HCT116 (cell line): ENCODE data around the gene FHOD1. TPM values are rescaled to one million over a fixed set of nuclear protein-coding genes. Genes with fewer than 3 reads are reported as not detected.

Source experiments
- ATAC-seq: fragments of 200-7000 bp; cut with Tn5 transposase; 2 replicates; pipeline ENCODE4 v1.9.1; 2020; ENCODE audit warnings: mild to moderate bottlenecking, moderate library complexity
- BruUV-seq: library from RNA; stranded (reverse); fragments of 400-500 nt; replicated peaks from 2 replicates; lab custom pipeline; 2021; lab: Mats Ljungman, UMichigan
- CTCF ChIA-PET: fragments of 300-600 bp; sonication (Branson Sonifier 250); formaldehyde crosslinking; loops from one replicate; lab custom pipeline; 2021; ENCODE audit warnings: antibody characterized with exemption; lab: Charles Lee
- POLR2A ChIA-PET: fragments of 300-600, 350-600 bp; sonication (Branson Sonifier 250); formaldehyde crosslinking; loops from one replicate; lab custom pipeline; 2021; ENCODE audit warnings: antibody characterized with exemption; lab: Charles Lee
- RAD21 ChIA-PET, 2 experiments: fragments of 300-600 bp; sonication (Branson Sonifier 250); formaldehyde crosslinking; loops; one replicate each; lab custom pipeline; 2023; ENCODE audit warnings: low total read pairs in 2 of 2; ENCODE audit not compliant: uncharacterized antibody in 2 of 2, unreplicated experiment in 2 of 2, low non-redundant PET in 1 of 2; lab: Charles Lee
- DNase-seq: peaks from one replicate; pipeline ENCODE4 v3.0.0-alpha.2; 2010; ENCODE audit warnings: low read depth, low spot score
- H2AFZ ChIP-seq: fragments of 200-600 bp; shearing (Covaris generic), sonication (generic); 2 replicates; pipeline ENCODE4 v1.6.1; 2017; ENCODE audit warnings: low read depth, mixed run types, mixed read lengths, antibody characterized with exemption, low read length; ENCODE audit not compliant: poor library complexity, severe bottlenecking
- H3K27ac ChIP-seq: 2 replicates; pipeline ENCODE4 v1.5.1; 2012; ENCODE audit warnings: low read depth, low read length
- H3K27me3 ChIP-seq: fragments of 200-600 bp; sonication (generic); 2 replicates; pipeline ENCODE4 v1.6.1; 2016; ENCODE audit warnings: mixed run types, low read length, mixed read lengths; ENCODE audit not compliant: insufficient read depth
- H3K36me3 ChIP-seq, 2 experiments: fragments of 200-500 bp in 1 of 2; fragments of 200-600 bp in 1 of 2; sonication (Bioruptor generic) in 1 of 2; sonication (generic) in 1 of 2; 2 replicates each; pipeline versions ENCODE4 v1.5.1 to v1.6.1; 2014 to 2016; ENCODE audit warnings: low read length in 2 of 2, inconsistent platforms in 1 of 2, mixed read lengths in 1 of 2, mixed run types in 1 of 2; ENCODE audit not compliant: insufficient read depth in 2 of 2, control insufficient read depth in 1 of 2
- H3K4me1 ChIP-seq, 2 experiments: fragments of 200-600 bp in 1 of 2; sonication (generic) in 1 of 2; 2 replicates each; pipeline versions ENCODE4 v1.5.1 to v1.6.1; 2012 to 2017; ENCODE audit warnings: low read length in 2 of 2, inconsistent platforms in 1 of 2, mild to moderate bottlenecking in 1 of 2, mixed read lengths in 1 of 2, mixed run types in 1 of 2, moderate library complexity in 1 of 2; ENCODE audit not compliant: insufficient read depth in 2 of 2, control insufficient read depth in 1 of 2
- H3K4me2 ChIP-seq: fragments of 200-600 bp; sonication (generic); 2 replicates; pipeline ENCODE4 v1.6.1; 2017; ENCODE audit warnings: mixed run types, low read length, mixed read lengths
- H3K4me3 ChIP-seq, 2 experiments: fragments of 200-600 bp in 1 of 2; sonication (generic) in 1 of 2; replicated peaks in 1 of 2; 2 replicates each; pipeline ENCODE4 v1.5.1; 2011 to 2016; ENCODE audit warnings: low read length in 2 of 2, control low read depth in 1 of 2, low read depth in 1 of 2, mild to moderate bottlenecking in 1 of 2, mixed read lengths in 1 of 2, mixed run types in 1 of 2
- H3K79me2 ChIP-seq: fragments of 200-600 bp; sonication (generic); 2 replicates; pipeline ENCODE4 v1.6.1; 2017; ENCODE audit warnings: mild to moderate bottlenecking, mixed run types, low read length, moderate library complexity, mixed read lengths; ENCODE audit not compliant: insufficient read depth
- H3K9ac ChIP-seq: fragments of 200-600 bp; sonication (generic); 2 replicates; pipeline ENCODE4 v1.6.1; 2016; ENCODE audit warnings: low read length, mixed read lengths
- H3K9me2 ChIP-seq: fragments of 200-600 bp; sonication (generic), shearing (Covaris generic); 2 replicates; pipeline ENCODE4 v1.6.1; 2017; ENCODE audit warnings: mixed run types, mild to moderate bottlenecking, moderate library complexity; ENCODE audit not compliant: insufficient read depth
- H3K9me3 ChIP-seq, 2 experiments: fragments of 200-500 bp in 1 of 2; fragments of 200-600 bp in 1 of 2; sonication (Bioruptor generic) in 1 of 2; sonication (generic) in 1 of 2; 2 replicates each; pipeline ENCODE4 v1.6.1; 2014 to 2017; ENCODE audit warnings: low read length in 2 of 2, mixed read lengths in 2 of 2, inconsistent platforms in 1 of 2, low read depth in 1 of 2, mild to moderate bottlenecking in 1 of 2, mixed run types in 1 of 2, moderate library complexity in 1 of 2; ENCODE audit not compliant: control insufficient read depth in 1 of 2, insufficient read depth in 1 of 2
- H4K20me1 ChIP-seq: fragments of 200-600 bp; sonication (generic), shearing (Covaris generic); 2 replicates; pipeline ENCODE4 v1.6.1; 2017; ENCODE audit warnings: mixed run types, mild to moderate bottlenecking, moderate library complexity; ENCODE audit not compliant: insufficient read depth
- ATF3 ChIP-seq: IDR thresholded peaks from 2 replicates; pipeline ENCODE4 v1.6.1; 2012
- CEBPB ChIP-seq: IDR thresholded peaks from 2 replicates; pipeline ENCODE4 v1.6.1; 2012; ENCODE audit warnings: low read depth
- ELF1 ChIP-seq: IDR thresholded peaks from 2 replicates; pipeline ENCODE4 v1.6.1; 2012; ENCODE audit warnings: low read depth, borderline replicate concordance
- EZH2 ChIP-seq: fragments of 200-600 bp; sonication (generic); IDR thresholded peaks from 2 replicates; pipeline ENCODE4 v1.6.1; 2017; ENCODE audit warnings: antibody characterized with exemption, mixed run types
- EZH2phosphoT487 ChIP-seq: fragments of 200-600 bp; IDR thresholded peaks from 2 replicates; pipeline ENCODE4 v1.6.1; 2018; ENCODE audit warnings: antibody characterized with exemption, borderline replicate concordance
- FOSL1 ChIP-seq: IDR thresholded peaks from 2 replicates; pipeline ENCODE4 v1.6.1; 2012; ENCODE audit warnings: low read depth
- POLR2A ChIP-seq: IDR thresholded peaks from 2 replicates; pipeline ENCODE4 v1.7.0; 2011; ENCODE audit warnings: borderline replicate concordance; ENCODE audit not compliant: insufficient read depth, insufficient read length; ENCODE audit errors: extremely low read depth
- POLR2AphosphoS5 ChIP-seq: IDR thresholded peaks from 2 replicates; pipeline ENCODE4 v1.6.1; 2011; ENCODE audit warnings: mild to moderate bottlenecking, low read depth, low read length, moderate library complexity
- RAD21 ChIP-seq: IDR thresholded peaks from 2 replicates; pipeline ENCODE4 v1.6.1; 2012; ENCODE audit warnings: low read depth, mild to moderate bottlenecking
- REST ChIP-seq: IDR thresholded peaks from 2 replicates; pipeline ENCODE4 v1.6.1; 2012; ENCODE audit warnings: low read depth
- SIN3A ChIP-seq: IDR thresholded peaks from 2 replicates; pipeline ENCODE4 v1.6.1; 2012; ENCODE audit warnings: low read depth
- SP1 ChIP-seq: IDR thresholded peaks from 2 replicates; pipeline ENCODE4 v1.6.1; 2012; ENCODE audit warnings: low read depth
- TCF7L2 ChIP-seq: IDR thresholded peaks from 2 replicates; pipeline ENCODE4 v1.7.0; 2011; ENCODE audit warnings: borderline replicate concordance, inconsistent platforms; ENCODE audit not compliant: insufficient read depth, insufficient read length; ENCODE audit errors: extremely low read depth
- ZFX ChIP-seq: fragments of 450-650 bp; IDR thresholded peaks from 2 replicates; pipeline ENCODE4 v1.6.1; 2017
- ZNF274 ChIP-seq: fragments of 200-500 bp; sonication (Bioruptor generic); IDR thresholded peaks from 2 replicates; pipeline ENCODE4 v1.6.1; 2014; ENCODE audit warnings: mild to moderate bottlenecking, low read depth, low read length, inconsistent platforms
- intact Hi-C: fragments of 100-400 bp; cut with micrococcal nuclease; formaldehyde crosslinking; loops from 2 replicates; pipeline ENCODE4 v1.10.0; 2022
- total RNA-seq: library from RNA; stranded (reverse); gene quantifications from one replicate; pipeline ENCODE4 v1.2.1, GENCODE V29; 2021; ENCODE audit not compliant: unreplicated experiment
- TF ChIP-seq, protein P1 (sequence below): IDR thresholded peaks from 2 replicates; pipeline ENCODE4 v1.6.1; 2012
- TF ChIP-seq, protein P2 (sequence below), 3 experiments: fragments of 200-600 bp in 1 of 3; sonication (generic) in 1 of 3; IDR thresholded peaks in 2 of 3; conservative IDR thresholded peaks in 1 of 3; 2 replicates each; pipeline ENCODE4 v1.5.1; 2012 to 2017; ENCODE audit warnings: low read depth in 2 of 3, low read length in 2 of 3, antibody characterized with exemption in 1 of 3, borderline replicate concordance in 1 of 3, control low read depth in 1 of 3, mild to moderate bottlenecking in 1 of 3, mixed read lengths in 1 of 3, mixed run types in 1 of 3, moderate library complexity in 1 of 3; ENCODE audit not compliant: insufficient read depth in 1 of 3
- TF ChIP-seq, protein P3 (sequence below): IDR thresholded peaks from 2 replicates; pipeline ENCODE4 v1.6.1; 2011; ENCODE audit warnings: mild to moderate bottlenecking, low read length, moderate library complexity; ENCODE audit not compliant: insufficient replicate concordance; ENCODE audit errors: extremely low read depth

The FHOD1 gene
- total RNA-seq, 1 experiment from 2014 or later, result 69.2 TPM

- no peaks in the 10 kb centered on the region for H3K9me2 ChIP-seq
- ATAC-seq (no peak), DNase-seq (no peak)
- no peak overlapping the region for H3K27ac ChIP-seq
- no peak overlapping the region for H3K9ac ChIP-seq
- H3K4me1 ChIP-seq, result peaks cover 10 to 16% of the 10 kb centered on the region in 2 experiments
- no peaks in the 10 kb centered on the region for H3K9me3 ChIP-seq
- peaks cover 3 to 5% of the 10 kb centered on the region in 2 experiments; a peak in 2 of 4 replicates for H3K36me3 ChIP-seq
- CTCF ChIA-PET, result interaction anchor here (2.0 kb wide), 1 partner anchor 24 kb away, joined by 6 read pairs; no protein-coding TSS in a partner anchor
- intact Hi-C loops, result no loop called here
- BruUV-seq, result no TSS peak
- RAD21 ChIA-PET, result no interaction called here
- no peak overlapping the region for H2AFZ ChIP-seq
- H3K4me2 ChIP-seq, result no peak overlapping the region
- no peaks in the 10 kb centered on the region for H3K79me2 ChIP-seq
- no peaks in the 10 kb centered on the region for H3K27me3 ChIP-seq
- H4K20me1 ChIP-seq, result no peaks in the 10 kb centered on the region
- TF ChIP-seq POLR2A (no peak), ZNF274 (no peak), SP1 (no peak), FOSL1 (no peak), EZH2 (no peak), ELF1 (no peak), CEBPB (no peak), RAD21 (no peak), POLR2AphosphoS5 (no peak), EZH2phosphoT487 (no peak), ATF3 (no peak), TCF7L2 (no peak), REST (no peak), ZFX (no peak), SIN3A (no peak)
- TF ChIP-seq, protein P1, sequence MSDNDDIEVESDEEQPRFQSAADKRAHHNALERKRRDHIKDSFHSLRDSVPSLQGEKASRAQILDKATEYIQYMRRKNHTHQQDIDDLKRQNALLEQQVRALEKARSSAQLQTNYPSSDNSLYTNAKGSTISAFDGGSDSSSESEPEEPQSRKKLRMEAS, result no peak
- TF ChIP-seq, protein P2, sequence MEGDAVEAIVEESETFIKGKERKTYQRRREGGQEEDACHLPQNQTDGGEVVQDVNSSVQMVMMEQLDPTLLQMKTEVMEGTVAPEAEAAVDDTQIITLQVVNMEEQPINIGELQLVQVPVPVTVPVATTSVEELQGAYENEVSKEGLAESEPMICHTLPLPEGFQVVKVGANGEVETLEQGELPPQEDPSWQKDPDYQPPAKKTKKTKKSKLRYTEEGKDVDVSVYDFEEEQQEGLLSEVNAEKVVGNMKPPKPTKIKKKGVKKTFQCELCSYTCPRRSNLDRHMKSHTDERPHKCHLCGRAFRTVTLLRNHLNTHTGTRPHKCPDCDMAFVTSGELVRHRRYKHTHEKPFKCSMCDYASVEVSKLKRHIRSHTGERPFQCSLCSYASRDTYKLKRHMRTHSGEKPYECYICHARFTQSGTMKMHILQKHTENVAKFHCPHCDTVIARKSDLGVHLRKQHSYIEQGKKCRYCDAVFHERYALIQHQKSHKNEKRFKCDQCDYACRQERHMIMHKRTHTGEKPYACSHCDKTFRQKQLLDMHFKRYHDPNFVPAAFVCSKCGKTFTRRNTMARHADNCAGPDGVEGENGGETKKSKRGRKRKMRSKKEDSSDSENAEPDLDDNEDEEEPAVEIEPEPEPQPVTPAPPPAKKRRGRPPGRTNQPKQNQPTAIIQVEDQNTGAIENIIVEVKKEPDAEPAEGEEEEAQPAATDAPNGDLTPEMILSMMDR (IDR thresholded peaks at IDR 0.05 in 2 of 3, conservative IDR thresholded peaks at IDR 0.05 in 1 of 3; ENCODE audit: borderline replicate concordance in 1 of 3, insufficient read depth in 1 of 3, low read depth in 2 of 3, low read length in 2 of 3), result no peak
- TF ChIP-seq, protein P3, sequence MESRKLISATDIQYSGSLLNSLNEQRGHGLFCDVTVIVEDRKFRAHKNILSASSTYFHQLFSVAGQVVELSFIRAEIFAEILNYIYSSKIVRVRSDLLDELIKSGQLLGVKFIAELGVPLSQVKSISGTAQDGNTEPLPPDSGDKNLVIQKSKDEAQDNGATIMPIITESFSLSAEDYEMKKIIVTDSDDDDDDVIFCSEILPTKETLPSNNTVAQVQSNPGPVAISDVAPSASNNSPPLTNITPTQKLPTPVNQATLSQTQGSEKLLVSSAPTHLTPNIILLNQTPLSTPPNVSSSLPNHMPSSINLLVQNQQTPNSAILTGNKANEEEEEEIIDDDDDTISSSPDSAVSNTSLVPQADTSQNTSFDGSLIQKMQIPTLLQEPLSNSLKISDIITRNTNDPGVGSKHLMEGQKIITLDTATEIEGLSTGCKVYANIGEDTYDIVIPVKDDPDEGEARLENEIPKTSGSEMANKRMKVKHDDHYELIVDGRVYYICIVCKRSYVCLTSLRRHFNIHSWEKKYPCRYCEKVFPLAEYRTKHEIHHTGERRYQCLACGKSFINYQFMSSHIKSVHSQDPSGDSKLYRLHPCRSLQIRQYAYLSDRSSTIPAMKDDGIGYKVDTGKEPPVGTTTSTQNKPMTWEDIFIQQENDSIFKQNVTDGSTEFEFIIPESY, result no peak
- POLR2A ChIA-PET, result interaction anchor here (1.5 kb wide), 1 partner anchor 37 kb away, joined by 4 read pairs; the partner anchor contains the start of gene FHOD1
- H3K4me3 ChIP-seq, result no peak overlapping the region
These were observed 36.7 kb upstream of the FHOD1 start for GRCh38 chr16:67283826-67284555.
